H9 (cell line): Measurements from ENCODE around the gene NEMP1. TPM values are rescaled to one million over a fixed set of nuclear protein-coding genes. Genes with fewer than 3 reads are reported as not detected.

Experiments used
- DNase-seq: peaks from one replicate; pipeline ENCODE4 v3.0.0-alpha.2; 2017
- H2AFZ ChIP-seq: one replicate; pipeline ENCODE4 v1.6.1; 2013; ENCODE audit warnings: mild to moderate bottlenecking, low read length, control low read depth, moderate library complexity
- H2AK5ac ChIP-seq: 2 replicates; pipeline ENCODE4 v1.6.1; 2013; ENCODE audit warnings: low read length, control low read depth, mixed read lengths; ENCODE audit not compliant: insufficient read length
- H2BK120ac ChIP-seq: one replicate; pipeline ENCODE4 v1.6.1; 2013; ENCODE audit warnings: low read depth, mild to moderate bottlenecking, low read length, control low read depth, inconsistent platforms; ENCODE audit not compliant: poor library complexity, severe bottlenecking
- H2BK12ac ChIP-seq: 2 replicates; pipeline ENCODE4 v1.6.1; 2013; ENCODE audit warnings: low read length, control low read depth, mixed read lengths, low read depth; ENCODE audit not compliant: insufficient read length
- H2BK15ac ChIP-seq: 2 replicates; pipeline ENCODE4 v1.6.1; 2013; ENCODE audit warnings: low read depth, low read length, control low read depth
- H2BK20ac ChIP-seq: one replicate; pipeline ENCODE4 v1.6.1; 2013; ENCODE audit warnings: low read depth, mild to moderate bottlenecking, low read length, control low read depth, inconsistent platforms; ENCODE audit not compliant: poor library complexity, severe bottlenecking
- H2BK5ac ChIP-seq: 2 replicates; pipeline ENCODE4 v1.6.1; 2013; ENCODE audit warnings: low read length, control low read depth, mixed read lengths; ENCODE audit not compliant: insufficient read length
- H3K14ac ChIP-seq: 2 replicates; pipeline ENCODE4 v1.6.1; 2013; ENCODE audit warnings: low read length, control low read depth; ENCODE audit not compliant: insufficient read depth
- H3K18ac ChIP-seq: 2 replicates; pipeline ENCODE4 v1.6.1; 2013; ENCODE audit warnings: low read depth, mild to moderate bottlenecking, mixed read lengths, low read length, control low read depth; ENCODE audit not compliant: insufficient read length
- H3K23ac ChIP-seq: 2 replicates; pipeline ENCODE4 v1.6.1; 2013; ENCODE audit warnings: low read length, control low read depth, mixed read lengths, low read depth; ENCODE audit not compliant: insufficient read length
- H3K23me2 ChIP-seq: 2 replicates; pipeline ENCODE4 v1.6.1; 2013; ENCODE audit warnings: low read depth, mild to moderate bottlenecking, mixed read lengths, low read length, control low read depth; ENCODE audit not compliant: insufficient read length, poor library complexity, severe bottlenecking
- H3K27ac ChIP-seq: 2 replicates; pipeline ENCODE4 v1.5.1; 2013; ENCODE audit warnings: low read length, control low read depth, mixed read lengths, low read depth; ENCODE audit not compliant: insufficient read length
- H3K27me3 ChIP-seq: 2 replicates; pipeline ENCODE4 v1.6.1; 2013; ENCODE audit warnings: low read length, control low read depth, inconsistent platforms; ENCODE audit not compliant: insufficient read depth
- H3K4ac ChIP-seq: 2 replicates; pipeline ENCODE4 v1.6.1; 2013; ENCODE audit warnings: low read depth, mild to moderate bottlenecking, control low read depth, inconsistent platforms, low read length, moderate library complexity
- H3K4me1 ChIP-seq: 2 replicates; pipeline ENCODE4 v1.6.1; 2013; ENCODE audit warnings: low read length, control low read depth, inconsistent platforms; ENCODE audit not compliant: insufficient read depth
- H3K4me2 ChIP-seq: 2 replicates; pipeline ENCODE4 v1.6.1; 2013; ENCODE audit warnings: low read length, control low read depth, mixed read lengths; ENCODE audit not compliant: insufficient read length, insufficient read depth
- H3K56ac ChIP-seq: 2 replicates; pipeline ENCODE4 v1.6.1; 2013; ENCODE audit warnings: low read depth, mild to moderate bottlenecking, mixed read lengths, low read length, control low read depth; ENCODE audit not compliant: insufficient read length
- H3K79me1 ChIP-seq: 2 replicates; pipeline ENCODE4 v1.6.1; 2013; ENCODE audit warnings: low read depth, mild to moderate bottlenecking, moderate library complexity, low read length, control low read depth, inconsistent platforms; ENCODE audit not compliant: insufficient read depth, poor library complexity, severe bottlenecking
- H3K79me2 ChIP-seq: 2 replicates; pipeline ENCODE4 v1.6.1; 2013; ENCODE audit warnings: low read length, control low read depth, inconsistent platforms; ENCODE audit not compliant: insufficient read depth
- H3K9ac ChIP-seq: 2 replicates; pipeline ENCODE4 v1.6.1; 2013; ENCODE audit warnings: low read length, control low read depth, mixed read lengths; ENCODE audit not compliant: insufficient read length; ENCODE audit errors: extremely low read depth
- H3K9me3 ChIP-seq: one replicate; pipeline ENCODE4 v1.6.1; 2013; ENCODE audit warnings: low read depth, low read length, inconsistent platforms; ENCODE audit not compliant: control insufficient read depth
- H3T11ph ChIP-seq: one replicate; pipeline ENCODE4 v1.6.1; 2013; ENCODE audit warnings: mild to moderate bottlenecking, low read length, control low read depth, inconsistent platforms
- H4K20me1 ChIP-seq: one replicate; pipeline ENCODE4 v1.6.1; 2013; ENCODE audit not compliant: control insufficient read depth, insufficient read length, insufficient read depth
- H4K5ac ChIP-seq: 2 replicates; pipeline ENCODE4 v1.6.1; 2013; ENCODE audit warnings: low read depth, mild to moderate bottlenecking, mixed read lengths, low read length, control low read depth; ENCODE audit not compliant: insufficient read length
- H4K8ac ChIP-seq: replicated peaks from 2 replicates; pipeline ENCODE4 v1.6.1; 2013; ENCODE audit warnings: low read length, control low read depth, mixed read lengths, low read depth; ENCODE audit not compliant: insufficient read length
- H4K91ac ChIP-seq: 2 replicates; pipeline ENCODE4 v1.6.1; 2013; ENCODE audit warnings: low read depth, mild to moderate bottlenecking, moderate library complexity, mixed read lengths, low read length, control low read depth; ENCODE audit not compliant: insufficient read length
- H3K27ac Mint-ChIP-seq, 3 experiments: 2 replicates in 2 of 3; 3 replicates in 1 of 3; pipeline ENCODE4 v1.8.0; 2020 to 2021; ENCODE audit warnings: mixed read lengths in 3 of 3, mild to moderate bottlenecking in 1 of 3, moderate library complexity in 1 of 3
- H3K27me3 Mint-ChIP-seq: 2 replicates; pipeline ENCODE4 v1.8.0; 2021; ENCODE audit warnings: low read depth, mild to moderate bottlenecking, moderate library complexity, mixed read lengths
- H3K36me3 Mint-ChIP-seq, 3 experiments: 2 replicates in 2 of 3; 3 replicates in 1 of 3; pipeline ENCODE4 v1.8.0; 2020 to 2021; ENCODE audit warnings: low read depth in 3 of 3, mixed read lengths in 3 of 3; ENCODE audit not compliant: insufficient read depth in 1 of 3
- H3K4me1 Mint-ChIP-seq, 2 experiments: 2 replicates each; pipeline ENCODE4 v1.8.0; 2020; ENCODE audit warnings: mixed read lengths in 2 of 2
- H3K4me3 Mint-ChIP-seq, 2 experiments: 2 replicates in 1 of 2; 3 replicates in 1 of 2; pipeline ENCODE4 v1.8.0; 2020 to 2021; ENCODE audit warnings: mild to moderate bottlenecking in 2 of 2, mixed read lengths in 2 of 2, moderate library complexity in 1 of 2
- H3K9me3 Mint-ChIP-seq, 2 experiments: 2 replicates in 1 of 2; 3 replicates in 1 of 2; pipeline ENCODE4 v1.8.0; 2020; ENCODE audit warnings: mild to moderate bottlenecking in 2 of 2, mixed read lengths in 2 of 2, moderate library complexity in 1 of 2
- CTCF ChIP-seq: fragments of 200-600 bp; sonication (generic); conservative IDR thresholded peaks from 3 replicates; pipeline ENCODE4 v1.8.0; 2021; ENCODE audit warnings: antibody characterized with exemption, mild to moderate bottlenecking
- WGBS: extraction: QIAGEN DNeasy Blood & Tissue Kit; methylation state at CpG from one replicate; pipeline ENCODE4 v1.1.7; 2013; ENCODE audit warnings: missing lambda C conversion rate, low lambda C conversion rate, mixed read lengths; ENCODE audit not compliant: insufficient read length; ENCODE audit errors: extremely low coverage; 5-methylcytosine and 5-hydroxymethylcytosine counted together
- total RNA-seq: library from RNA; stranded (reverse); gene quantifications from 2 replicates; pipeline ENCODE4 v1.2.1, GENCODE V29; 2021

The NEMP1 gene
- total RNA-seq, 1 experiment from 2014 or later: 50.1 TPM

- Histone ChIP-seq H3K56ac (no peak overlapping the region), H2BK20ac (no peak overlapping the region), H3T11ph (no peak overlapping the region), H2BK15ac (no peak overlapping the region), H3K79me2 (no peaks in the 10 kb centered on the region), H3K79me1 (no peaks in the 10 kb centered on the region), H2BK120ac (no peak overlapping the region), H3K18ac (no peak overlapping the region), H3K27me3 (no peaks in the 10 kb centered on the region), H4K91ac (no peak overlapping the region), H4K20me1 (no peaks in the 10 kb centered on the region), H3K4me1 (no peaks in the 10 kb centered on the region), H4K5ac (no peak overlapping the region), H3K27ac (no peak overlapping the region), H3K9ac (no peak overlapping the region), H3K4me2 (no peak overlapping the region), H3K9me3 (no peaks in the 10 kb centered on the region), H3K23ac (no peak overlapping the region), H4K8ac (no peak overlapping the region), H2BK12ac (no peak overlapping the region), H3K23me2 (no peaks in the 10 kb centered on the region), H2AFZ (no peak overlapping the region), H3K4ac (no peak overlapping the region), H2AK5ac (no peak overlapping the region), H3K14ac (no peak overlapping the region), H2BK5ac (no peak overlapping the region)
- no peak for DNase-seq
- peaks cover 0 to 2% (median 0%) of the 10 kb centered on the region in 3 experiments; a peak in 2 of 7 replicates for H3K36me3 Mint-ChIP-seq
- H3K4me1 Mint-ChIP-seq: peaks cover 7% of the 10 kb centered on the region in 2 experiments
- H3K27ac Mint-ChIP-seq: no peak overlapping the region
- no CpG with 5 or more reads among the region's 4 CpGs for WGBS
- H3K4me3 Mint-ChIP-seq: no peak overlapping the region
- TF ChIP-seq CTCF: no peak
- peaks cover 8% of the 10 kb centered on the region for H3K27me3 Mint-ChIP-seq
- no peaks in the 10 kb centered on the region for H3K9me3 Mint-ChIP-seq
These were observed 38.4 kb downstream of the NEMP1 start for GRCh38 chr12:57040211-57040610.
